ENCODE measurements around the gene EVA1A.
A peak's percentile ranks its signal among the peaks of the same experiment; 100 is the strongest.

Gene EVA1A

DNA sequence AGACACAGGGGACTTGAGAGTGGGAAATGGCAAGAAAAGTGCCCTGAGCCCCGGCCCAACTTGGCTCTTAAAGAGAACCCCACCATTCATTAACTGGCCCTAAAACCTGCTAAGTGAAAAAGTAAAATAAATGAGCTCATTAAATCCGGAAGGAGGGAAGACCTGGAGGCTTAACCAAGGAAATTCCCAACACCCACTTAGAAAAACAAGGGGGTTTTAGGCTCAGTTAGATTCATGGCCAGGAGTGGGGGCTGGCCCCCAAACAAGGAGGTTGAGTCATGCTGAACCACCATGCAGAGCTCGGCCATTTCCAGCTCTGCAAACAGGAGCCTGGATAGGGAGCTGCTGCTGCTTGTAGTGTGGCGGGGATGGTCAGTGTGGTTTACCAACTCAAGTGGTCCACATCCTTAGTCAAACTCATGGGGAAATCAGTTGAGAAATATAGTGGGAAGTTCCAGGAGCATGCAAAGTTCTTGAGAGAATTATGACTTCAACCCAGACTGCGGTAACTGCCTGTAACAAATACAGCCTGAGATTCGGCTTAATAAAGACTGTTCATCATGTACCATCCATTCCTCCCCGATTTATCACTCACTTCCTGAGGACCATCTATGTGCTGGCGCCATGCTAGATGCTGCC lies 46.1 kb upstream of the EVA1A start:
- Histone ChIP-seq H3K27me3 (ENCODE audit: insufficient read depth, low read length, poor library complexity) (no peaks in the 10 kb centered on the region), H3K4me1 (ENCODE audit: insufficient read depth, low read length) (peaks cover 26% of the 10 kb centered on the region), H2AFZ (ENCODE audit: low read depth, low read length) (no peak overlapping the region), H3K9me3 (ENCODE audit: insufficient read depth, low read length, severe bottlenecking) (no peaks in the 10 kb centered on the region), H3K4me3 (ENCODE audit: low read depth in 1 of 2, low read length in 2 of 2) (no peak overlapping the region), H3K9ac (ENCODE audit: low read depth, low read length) (no peak overlapping the region), H4K20me1 (ENCODE audit: insufficient read depth, low read length) (no peaks in the 10 kb centered on the region), H3K27ac (ENCODE audit: low read length) (no peak overlapping the region), H3K36me3 (ENCODE audit: insufficient read depth, low read length) (no peaks in the 10 kb centered on the region), H3K4me2 (ENCODE audit: insufficient read depth, low read length) (no peak overlapping the region), H3K79me2 (ENCODE audit: insufficient read depth, low read length) (no peaks in the 10 kb centered on the region)
- DNase-seq, result no peak
- TF ChIP-seq EZH2 (IDR thresholded peaks at IDR 0.05; ENCODE audit: borderline replicate concordance, low read depth, low read length, severe bottlenecking) (no peak), CTCF (IDR thresholded peaks at IDR 0.05; ENCODE audit: borderline replicate concordance, extremely low read depth, low read length, poor library complexity, severe bottlenecking) (no peak)
- ATAC-seq (ENCODE audit: insufficient read depth, low read depth), result no peak

DNA sequence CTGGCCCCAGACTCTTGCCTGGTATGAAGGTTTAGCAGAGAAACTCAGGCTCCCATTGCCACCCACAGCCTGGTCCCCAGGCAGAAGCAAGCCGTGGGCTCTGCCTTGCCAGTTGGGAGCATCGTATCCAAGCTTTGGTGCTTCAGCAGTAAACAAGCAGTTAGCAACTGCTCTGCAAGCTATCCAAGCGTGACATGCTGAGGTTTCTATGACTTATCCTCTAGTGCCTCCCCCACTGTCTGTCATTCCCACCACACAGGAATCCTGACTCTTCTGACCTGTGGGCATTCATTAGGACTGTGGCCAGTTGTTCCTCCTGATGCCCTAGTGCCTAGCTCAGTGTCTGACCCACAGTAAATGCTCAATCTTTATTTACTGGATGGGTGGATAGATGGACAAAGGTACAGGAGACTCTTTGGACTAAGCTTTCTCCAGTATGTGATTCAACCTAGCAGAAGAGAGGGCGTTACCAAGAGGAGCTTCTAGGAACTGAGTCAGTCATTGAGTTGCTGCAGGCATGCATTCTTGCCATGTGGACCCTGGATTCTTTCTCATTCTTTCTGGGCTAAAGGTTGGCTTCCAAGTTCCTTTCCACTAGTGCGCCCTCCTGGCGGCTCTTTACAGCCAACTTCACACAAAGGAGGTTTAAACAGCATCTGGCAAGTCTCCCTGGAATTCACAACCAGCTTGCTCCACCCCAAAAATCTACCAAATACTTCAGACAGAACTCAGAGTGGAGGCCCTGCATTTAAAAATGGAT lies 45.2 kb upstream of the EVA1A start:
- no peaks in the 10 kb centered on the region for H3K9me3 ChIP-seq (ENCODE audit: insufficient read depth, low read length, severe bottlenecking)
- no peak for TF ChIP-seq EZH2 (IDR thresholded peaks at IDR 0.05; ENCODE audit: borderline replicate concordance, low read depth, low read length, severe bottlenecking)
- peak; percentile 12 for TF ChIP-seq CTCF (IDR thresholded peaks at IDR 0.05; ENCODE audit: borderline replicate concordance, extremely low read depth, low read length, poor library complexity, severe bottlenecking)
- H3K4me1 ChIP-seq (ENCODE audit: insufficient read depth, low read length), result peaks cover 26% of the 10 kb centered on the region
- H3K36me3 ChIP-seq (ENCODE audit: insufficient read depth, low read length), result no peaks in the 10 kb centered on the region
- no peak overlapping the region for H3K4me3 ChIP-seq (ENCODE audit: low read depth in 1 of 2, low read length in 2 of 2)
- H3K27me3 ChIP-seq (ENCODE audit: insufficient read depth, low read length, poor library complexity), result no peaks in the 10 kb centered on the region
- DNase-seq, result no peak
- no peaks in the 10 kb centered on the region for H3K79me2 ChIP-seq (ENCODE audit: insufficient read depth, low read length)
- H2AFZ ChIP-seq (ENCODE audit: low read depth, low read length), result no peak overlapping the region
- no peak for ATAC-seq (ENCODE audit: insufficient read depth, low read depth)
- H3K9ac ChIP-seq (ENCODE audit: low read depth, low read length), result no peak overlapping the region
- no peak overlapping the region for H3K27ac ChIP-seq (ENCODE audit: low read length)
- no peak overlapping the region for H3K4me2 ChIP-seq (ENCODE audit: insufficient read depth, low read length)
- H4K20me1 ChIP-seq (ENCODE audit: insufficient read depth, low read length), result no peaks in the 10 kb centered on the region

DNA sequence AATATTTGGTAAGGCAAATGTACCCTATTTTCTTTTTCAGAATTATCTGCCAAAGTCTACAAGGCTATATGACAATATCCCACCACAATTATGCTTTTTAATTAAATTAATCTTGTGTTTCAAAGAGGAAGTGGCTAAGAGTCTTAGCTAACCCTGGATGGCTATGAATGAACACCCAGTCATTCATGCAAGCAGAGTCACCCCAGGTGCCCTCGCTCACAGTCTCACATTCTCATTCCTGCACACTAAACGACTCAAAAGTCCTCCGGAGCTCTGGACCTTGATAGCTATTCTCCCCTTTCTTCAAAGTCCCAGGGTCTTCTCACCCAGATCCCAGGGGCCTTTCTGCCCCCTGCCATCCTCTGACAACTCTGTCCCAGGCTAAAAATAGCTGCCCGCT lies 43.7 kb upstream of the EVA1A start:
- DNase-seq (no peak), ATAC-seq (ENCODE audit: insufficient read depth, low read depth) (no peak)
- Histone ChIP-seq H3K79me2 (ENCODE audit: insufficient read depth, low read length) (no peaks in the 10 kb centered on the region), H4K20me1 (ENCODE audit: insufficient read depth, low read length) (no peaks in the 10 kb centered on the region), H3K27me3 (ENCODE audit: insufficient read depth, low read length, poor library complexity) (no peaks in the 10 kb centered on the region), H3K27ac (ENCODE audit: low read length) (no peak overlapping the region), H2AFZ (ENCODE audit: low read depth, low read length) (no peak overlapping the region), H3K9ac (ENCODE audit: low read depth, low read length) (no peak overlapping the region), H3K4me3 (ENCODE audit: low read depth in 1 of 2, low read length in 2 of 2) (no peak overlapping the region), H3K9me3 (ENCODE audit: insufficient read depth, low read length, severe bottlenecking) (no peaks in the 10 kb centered on the region), H3K36me3 (ENCODE audit: insufficient read depth, low read length) (no peaks in the 10 kb centered on the region), H3K4me2 (ENCODE audit: insufficient read depth, low read length) (no peak overlapping the region), H3K4me1 (ENCODE audit: insufficient read depth, low read length) (peaks cover 20% of the 10 kb centered on the region)
- no peak for TF ChIP-seq CTCF (IDR thresholded peaks at IDR 0.05; ENCODE audit: borderline replicate concordance, extremely low read depth, low read length, poor library complexity, severe bottlenecking)
- TF ChIP-seq EZH2 (IDR thresholded peaks at IDR 0.05; ENCODE audit: borderline replicate concordance, low read depth, low read length, severe bottlenecking), result no peak
